ENCODE data around the gene RIC3.

Gene RIC3

GRCh38 chr11:8080069-8080670, 88.7 kb downstream of the RIC3 start:
- TF ChIP-seq NFIC (IDR thresholded peaks at IDR 0.05) (no peak), CEBPB (IDR thresholded peaks at IDR 0.05) (no peak), EP300 (IDR thresholded peaks at IDR 0.05; ENCODE audit: borderline replicate concordance) (no peak), YY1 (IDR thresholded peaks at IDR 0.05; ENCODE audit: low read depth) (no peak), RAD21 (IDR thresholded peaks at IDR 0.05; ENCODE audit: low read depth) (no peak), CREB1 (IDR thresholded peaks at IDR 0.05; ENCODE audit: low read depth) (no peak), EGR1 (IDR thresholded peaks at IDR 0.05) (no peak), REST (IDR thresholded peaks at IDR 0.05; ENCODE audit: low read depth) (no peak), TCF12 (IDR thresholded peaks at IDR 0.05; ENCODE audit: low read depth) (no peak), TEAD4 (IDR thresholded peaks at IDR 0.05) (no peak), ZBTB7A (IDR thresholded peaks at IDR 0.05; ENCODE audit: low read depth) (no peak), TAF1 (IDR thresholded peaks at IDR 0.05; ENCODE audit: low read depth) (no peak), FOXM1 (IDR thresholded peaks at IDR 0.05; ENCODE audit: borderline replicate concordance, low read depth) (no peak), USF1 (IDR thresholded peaks at IDR 0.05) (no peak), MAX (IDR thresholded peaks at IDR 0.05) (no peak)

- no peak for TF ChIP-seq TAF1 (IDR thresholded peaks at IDR 0.05; ENCODE audit: low read depth)
- no peak for TF ChIP-seq RAD21 (IDR thresholded peaks at IDR 0.05; ENCODE audit: low read depth)
- no peak for TF ChIP-seq REST (IDR thresholded peaks at IDR 0.05; ENCODE audit: low read depth)
- no peak for TF ChIP-seq CREB1 (IDR thresholded peaks at IDR 0.05; ENCODE audit: low read depth)
- no peak for TF ChIP-seq EP300 (IDR thresholded peaks at IDR 0.05; ENCODE audit: borderline replicate concordance)
- no peak for TF ChIP-seq CEBPB (IDR thresholded peaks at IDR 0.05)
- no peak for TF ChIP-seq FOXM1 (IDR thresholded peaks at IDR 0.05; ENCODE audit: borderline replicate concordance, low read depth)
- no peak for TF ChIP-seq ZBTB7A (IDR thresholded peaks at IDR 0.05; ENCODE audit: low read depth)
- no peak for TF ChIP-seq USF1 (IDR thresholded peaks at IDR 0.05)
- no peak for TF ChIP-seq TCF12 (IDR thresholded peaks at IDR 0.05; ENCODE audit: low read depth)
- TF ChIP-seq NFIC (IDR thresholded peaks at IDR 0.05), result no peak
- TF ChIP-seq YY1 (IDR thresholded peaks at IDR 0.05; ENCODE audit: low read depth), result no peak
- TF ChIP-seq MAX (IDR thresholded peaks at IDR 0.05), result no peak
- no peak for TF ChIP-seq TEAD4 (IDR thresholded peaks at IDR 0.05)
- TF ChIP-seq EGR1 (IDR thresholded peaks at IDR 0.05), result no peak
Measured at GRCh38 chr11:8079111-8079675, 89.6 kb downstream of the RIC3 start.

GRCh38 chr11:8075119-8075726, 93.6 kb downstream of the RIC3 start:
- TF ChIP-seq YY1 (IDR thresholded peaks at IDR 0.05; ENCODE audit: low read depth) (no peak), REST (IDR thresholded peaks at IDR 0.05; ENCODE audit: low read depth) (no peak), EGR1 (IDR thresholded peaks at IDR 0.05) (no peak), FOXM1 (IDR thresholded peaks at IDR 0.05; ENCODE audit: borderline replicate concordance, low read depth) (no peak), TEAD4 (IDR thresholded peaks at IDR 0.05) (no peak)

Measured in Ishikawa (cell line).